HepG2 (cell line): ENCODE measurements around the gene SIK3. TPM values are rescaled to one million over a fixed set of nuclear protein-coding genes. Genes with fewer than 3 reads are reported as not detected.

Experiments
- ATAC-seq: fragments of 200-7000 bp; cut with Tn5 transposase; 3 replicates; pipeline ENCODE4 v1.9.1; 2020; ENCODE audit warnings: mild to moderate bottlenecking, moderate library complexity
- BruUV-seq: library from RNA; stranded (reverse); fragments of 400-500 nt; replicated peaks from 2 replicates; lab custom pipeline; 2021; lab: Mats Ljungman, UMichigan
- CTCF ChIA-PET: fragments of 300-600 bp; formaldehyde crosslinking; extraction: SDS; loops from one replicate; lab custom pipeline; 2021; ENCODE audit warnings: low total read pairs, inconsistent platforms, low intra/inter-chr PET ratio; lab: Yijun Ruan, JAX
- POLR2A ChIA-PET: fragments of 350-600 bp; sonication (Branson Sonifier 250); formaldehyde crosslinking; loops from one replicate; lab custom pipeline; 2020; ENCODE audit warnings: antibody characterized with exemption, inconsistent platforms; lab: Yijun Ruan, JAX
- DNase-seq: peaks from one replicate; pipeline ENCODE4 v3.0.0-alpha.2; 2015; ENCODE audit warnings: low spot score
- FAIRE-seq: peaks from 3 replicates; lab custom pipeline; 2011; peaks lifted over from hg19 to GRCh38; lab: Jason Lieb, UNC
- H2AFZ ChIP-seq: one replicate; pipeline ENCODE4 v1.6.1; 2011; ENCODE audit warnings: low read length, inconsistent platforms
- H3K27ac ChIP-seq: fragments of 300-600 bp; 3 replicates; pipeline ENCODE4 v1.8.0; 2011; ENCODE audit warnings: mixed run types, mild to moderate bottlenecking, mixed read lengths, low read length, inconsistent platforms; ENCODE audit not compliant: insufficient read depth; ENCODE audit errors: extremely low read length
- H3K27me3 ChIP-seq, 2 experiments: fragments of 200-600 bp in 1 of 2; 2 replicates in 1 of 2; 3 replicates in 1 of 2; pipeline versions ENCODE4 v1.6.0 to v1.8.0; 2011; ENCODE audit warnings: low read length in 2 of 2, mild to moderate bottlenecking in 2 of 2, moderate library complexity in 2 of 2, inconsistent platforms in 1 of 2; ENCODE audit not compliant: insufficient read depth in 2 of 2, control insufficient read depth in 1 of 2
- H3K36me3 ChIP-seq, 2 experiments: fragments of 200-600 bp in 1 of 2; replicated peaks in 1 of 2; 2 replicates in 1 of 2; 3 replicates in 1 of 2; pipeline versions ENCODE4 v1.5.1 to v1.8.0; 2011; ENCODE audit warnings: low read length in 2 of 2, inconsistent platforms in 1 of 2; ENCODE audit not compliant: insufficient read depth in 2 of 2, control insufficient read depth in 1 of 2
- H3K4me1 ChIP-seq: 2 replicates; pipeline ENCODE4 v1.5.1; 2012; ENCODE audit warnings: low read length, inconsistent platforms; ENCODE audit not compliant: insufficient read depth
- H3K4me2 ChIP-seq: 2 replicates; pipeline ENCODE4 v1.6.0; 2011; ENCODE audit warnings: low read depth, low read length, inconsistent platforms
- H3K4me3 ChIP-seq, 3 experiments: fragments of 200-600 bp in 1 of 3; sonication (generic), shearing (Covaris generic) in 1 of 3; replicated peaks in 1 of 3; 2 replicates each; pipeline ENCODE4 v1.5.1; 2011 to 2016; ENCODE audit warnings: low read length in 3 of 3, inconsistent platforms in 2 of 3, low read depth in 2 of 3, mild to moderate bottlenecking in 2 of 3, control low read depth in 1 of 3, mixed read lengths in 1 of 3; ENCODE audit not compliant: insufficient read depth in 1 of 3
- H3K79me2 ChIP-seq: one replicate; pipeline ENCODE4 v1.6.1; 2011; ENCODE audit warnings: low read length, inconsistent platforms; ENCODE audit not compliant: insufficient read depth
- H3K9ac ChIP-seq: 2 replicates; pipeline ENCODE4 v1.6.0; 2011; ENCODE audit warnings: mild to moderate bottlenecking, low read depth, low read length, inconsistent platforms; ENCODE audit not compliant: insufficient read depth
- H3K9me3 ChIP-seq: 2 replicates; pipeline ENCODE4 v1.5.1; 2012; ENCODE audit warnings: mild to moderate bottlenecking, low read length
- H4K20me1 ChIP-seq: 2 replicates; pipeline ENCODE4 v1.6.0; 2011; ENCODE audit warnings: inconsistent platforms, mild to moderate bottlenecking, low read length, moderate library complexity; ENCODE audit not compliant: insufficient read depth
- BHLHE40 ChIP-seq: IDR thresholded peaks from 2 replicates; pipeline ENCODE4 v1.6.1; 2011; ENCODE audit warnings: low read length, improper control_type of control experiment
- DNMT3B ChIP-seq: conservative IDR thresholded peaks from 2 replicates; pipeline ENCODE4 v1.6.1; 2016; ENCODE audit warnings: missing biosample characterization, control low read depth
- HNRNPLL ChIP-seq: fragments of 200-400 bp; formaldehyde crosslinking; IDR thresholded peaks from 2 replicates; pipeline ENCODE4 v1.6.1; 2017; ENCODE audit warnings: mild to moderate bottlenecking, low read depth, low read length; ENCODE audit not compliant: poor library complexity, severe bottlenecking
- KLF11 ChIP-seq: IDR thresholded peaks from 2 replicates; pipeline ENCODE4 v1.6.1; 2016; ENCODE audit warnings: missing compliant biosample characterization
- MED13 ChIP-seq: sonication (generic); formaldehyde crosslinking; IDR thresholded peaks from 2 replicates; pipeline ENCODE4 v1.5.0; 2020; ENCODE audit warnings: missing genetic modification reagents
- SP5 ChIP-seq: IDR thresholded peaks from 2 replicates; pipeline ENCODE4 v1.6.1; 2016; ENCODE audit warnings: low read depth, borderline replicate concordance
- SRSF9 ChIP-seq: fragments of 200-400 bp; formaldehyde crosslinking; IDR thresholded peaks from 2 replicates; pipeline ENCODE4 v1.6.1; 2018; ENCODE audit warnings: borderline replicate concordance, mild to moderate bottlenecking, low read depth, low read length; ENCODE audit not compliant: insufficient read depth, poor library complexity, severe bottlenecking
- ZC3H13 ChIP-seq: sonication (generic); formaldehyde crosslinking; IDR thresholded peaks from 2 replicates; pipeline ENCODE4 v1.8.1; 2023; ENCODE audit warnings: mild to moderate bottlenecking, missing genetic modification reagents, moderate library complexity
- ZFAT ChIP-seq: sonication (generic); formaldehyde crosslinking; conservative IDR thresholded peaks from 2 replicates; pipeline ENCODE4 v1.8.1; 2023; ENCODE audit warnings: missing genetic modification reagents, inconsistent platforms
- ZNF3 ChIP-seq: IDR thresholded peaks from 2 replicates; pipeline ENCODE4 v1.7.0; 2017; ENCODE audit warnings: inconsistent platforms
- ZNF530 ChIP-seq: sonication (generic); formaldehyde crosslinking; IDR thresholded peaks from 2 replicates; pipeline ENCODE4 v1.5.0; 2020; ENCODE audit warnings: low read depth, mild to moderate bottlenecking, missing genetic modification reagents
- ZNF607 ChIP-seq: sonication (generic); formaldehyde crosslinking; IDR thresholded peaks from 2 replicates; pipeline ENCODE4 v1.5.1; 2020; ENCODE audit warnings: missing genetic modification reagents, mild to moderate bottlenecking, borderline replicate concordance
- WGBS: methylation state at CpG from one replicate; pipeline ENCODE4 v1.1.6; 2017; ENCODE audit warnings: low lambda C conversion rate; 5-methylcytosine and 5-hydroxymethylcytosine counted together
- in situ Hi-C: cut with HindIII; loops from 2 replicates; pipeline ENCODE4 v1.10.0; 2017; ENCODE audit warnings: low pct_unique_long_range_greater_than_20kb; ENCODE audit not compliant: extremely low pct_ligation_motif_present
- intact Hi-C: fragments of 100-400 bp; cut with micrococcal nuclease; formaldehyde crosslinking; loops from one replicate; pipeline ENCODE4 v1.10.0; 2022; ENCODE audit not compliant: unreplicated experiment
- polyA plus RNA-seq, 8 experiments: library from polyadenylated mRNA; depleted of rRNA in 3 of 8; stranded (reverse) in 7 of 8; unstranded in 1 of 8; fragments of >200 nt; fragmentation: Illumina TruSeq in 4 of 8; extraction: Trizol in 4 of 8; gene quantifications; 2 replicates each; pipeline versions ENCODE4 v1.2.1 to v1.2.3, GENCODE V29; 2011 to 2016; ENCODE audit warnings: low read depth in 4 of 8, missing spikeins in 1 of 8, mixed read lengths in 1 of 8; ENCODE audit not compliant: insufficient read depth in 1 of 8
- total RNA-seq, 5 experiments: library from RNA; depleted of rRNA; stranded (reverse); fragments of >200 nt; fragmentation: Illumina TruSeq; extraction: Trizol; gene quantifications; 2 replicates each; pipeline ENCODE4 v1.2.3, GENCODE V29; 2016; ENCODE audit warnings: low read depth in 1 of 5
- TF ChIP-seq, protein P1 (sequence below): sonication (generic); IDR thresholded peaks from 2 replicates; pipeline ENCODE4 v1.6.1; 2016; ENCODE audit warnings: low read depth, borderline replicate concordance
- TF ChIP-seq, protein P2 (sequence below): IDR thresholded peaks from 2 replicates; pipeline ENCODE4 v1.6.1; 2016; ENCODE audit warnings: low read depth, missing genetic modification reagents, missing compliant biosample characterization

The SIK3 gene
- total and polyA plus RNA-seq, 2 of the 13 experiments (the other 11 are each of a cell fraction or from before 2014, with no cell fraction given), result 5.7 to 9.8 TPM

DNA sequence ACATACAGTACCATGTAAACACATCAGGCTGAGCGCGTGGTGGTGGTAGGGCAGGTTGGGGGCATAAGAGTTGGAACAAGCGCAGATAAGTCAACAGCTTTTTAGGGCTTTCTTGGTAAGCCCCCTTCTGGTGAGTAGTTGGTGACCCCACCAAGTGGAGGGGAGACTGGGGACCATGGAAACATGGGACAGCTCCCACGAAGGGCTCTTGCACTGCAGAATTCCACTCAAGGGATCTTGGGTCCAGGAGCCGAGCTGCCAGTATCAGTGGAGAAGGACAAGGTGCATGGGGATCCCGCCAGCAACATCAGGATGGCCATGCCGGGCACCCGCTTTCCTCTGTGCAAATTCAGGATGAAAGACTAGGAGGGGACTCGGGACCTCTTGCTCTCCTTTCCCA, 254.6 kb downstream of the SIK3 start:
- 93% methylated on average over 9 of the region's 9 CpGs for WGBS
- Histone ChIP-seq H3K36me3 (peaks cover 18 to 36% of the 10 kb centered on the region in 2 experiments), H3K9ac (no peak overlapping the region), H3K4me1 (peaks cover 54% of the 10 kb centered on the region), H3K4me3 (no peak overlapping the region), H3K27ac (no peak overlapping the region)
- CTCF ChIA-PET, result no interaction called here
- ATAC-seq, result no peak
- intact Hi-C loops, result no loop called here
- no peak for FAIRE-seq
- TF ChIP-seq HNRNPLL (no peak), ZNF3 (CRISPR knock-in tag) (no peak), ZNF530 (CRISPR knock-in tag) (no peak), ZC3H13 (no peak), DNMT3B (no peak), ZNF607 (CRISPR knock-in tag) (no peak), SRSF9 (no peak), SP5 (CRISPR knock-in tag) (no peak), MED13 (CRISPR knock-in tag) (no peak), ZFAT (CRISPR knock-in tag) (no peak), KLF11 (no peak), BHLHE40 (no peak)
- TF ChIP-seq, protein P1, sequence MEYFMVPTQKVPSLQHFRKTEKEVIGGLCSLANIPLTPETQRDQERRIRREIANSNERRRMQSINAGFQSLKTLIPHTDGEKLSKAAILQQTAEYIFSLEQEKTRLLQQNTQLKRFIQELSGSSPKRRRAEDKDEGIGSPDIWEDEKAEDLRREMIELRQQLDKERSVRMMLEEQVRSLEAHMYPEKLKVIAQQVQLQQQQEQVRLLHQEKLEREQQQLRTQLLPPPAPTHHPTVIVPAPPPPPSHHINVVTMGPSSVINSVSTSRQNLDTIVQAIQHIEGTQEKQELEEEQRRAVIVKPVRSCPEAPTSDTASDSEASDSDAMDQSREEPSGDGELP, result no peak
- TF ChIP-seq, protein P2, sequence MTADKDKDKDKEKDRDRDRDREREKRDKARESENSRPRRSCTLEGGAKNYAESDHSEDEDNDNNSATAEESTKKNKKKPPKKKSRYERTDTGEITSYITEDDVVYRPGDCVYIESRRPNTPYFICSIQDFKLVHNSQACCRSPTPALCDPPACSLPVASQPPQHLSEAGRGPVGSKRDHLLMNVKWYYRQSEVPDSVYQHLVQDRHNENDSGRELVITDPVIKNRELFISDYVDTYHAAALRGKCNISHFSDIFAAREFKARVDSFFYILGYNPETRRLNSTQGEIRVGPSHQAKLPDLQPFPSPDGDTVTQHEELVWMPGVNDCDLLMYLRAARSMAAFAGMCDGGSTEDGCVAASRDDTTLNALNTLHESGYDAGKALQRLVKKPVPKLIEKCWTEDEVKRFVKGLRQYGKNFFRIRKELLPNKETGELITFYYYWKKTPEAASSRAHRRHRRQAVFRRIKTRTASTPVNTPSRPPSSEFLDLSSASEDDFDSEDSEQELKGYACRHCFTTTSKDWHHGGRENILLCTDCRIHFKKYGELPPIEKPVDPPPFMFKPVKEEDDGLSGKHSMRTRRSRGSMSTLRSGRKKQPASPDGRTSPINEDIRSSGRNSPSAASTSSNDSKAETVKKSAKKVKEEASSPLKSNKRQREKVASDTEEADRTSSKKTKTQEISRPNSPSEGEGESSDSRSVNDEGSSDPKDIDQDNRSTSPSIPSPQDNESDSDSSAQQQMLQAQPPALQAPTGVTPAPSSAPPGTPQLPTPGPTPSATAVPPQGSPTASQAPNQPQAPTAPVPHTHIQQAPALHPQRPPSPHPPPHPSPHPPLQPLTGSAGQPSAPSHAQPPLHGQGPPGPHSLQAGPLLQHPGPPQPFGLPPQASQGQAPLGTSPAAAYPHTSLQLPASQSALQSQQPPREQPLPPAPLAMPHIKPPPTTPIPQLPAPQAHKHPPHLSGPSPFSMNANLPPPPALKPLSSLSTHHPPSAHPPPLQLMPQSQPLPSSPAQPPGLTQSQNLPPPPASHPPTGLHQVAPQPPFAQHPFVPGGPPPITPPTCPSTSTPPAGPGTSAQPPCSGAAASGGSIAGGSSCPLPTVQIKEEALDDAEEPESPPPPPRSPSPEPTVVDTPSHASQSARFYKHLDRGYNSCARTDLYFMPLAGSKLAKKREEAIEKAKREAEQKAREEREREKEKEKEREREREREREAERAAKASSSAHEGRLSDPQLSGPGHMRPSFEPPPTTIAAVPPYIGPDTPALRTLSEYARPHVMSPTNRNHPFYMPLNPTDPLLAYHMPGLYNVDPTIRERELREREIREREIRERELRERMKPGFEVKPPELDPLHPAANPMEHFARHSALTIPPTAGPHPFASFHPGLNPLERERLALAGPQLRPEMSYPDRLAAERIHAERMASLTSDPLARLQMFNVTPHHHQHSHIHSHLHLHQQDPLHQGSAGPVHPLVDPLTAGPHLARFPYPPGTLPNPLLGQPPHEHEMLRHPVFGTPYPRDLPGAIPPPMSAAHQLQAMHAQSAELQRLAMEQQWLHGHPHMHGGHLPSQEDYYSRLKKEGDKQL (CRISPR knock-in tag), result no peak
- TF ChIP-seq, all 625 proteins: peak for 0
- BruUV-seq, result no TSS peak
- Histone ChIP-seq H3K4me2 (no peak overlapping the region), H3K27me3 (no peaks in the 10 kb centered on the region), H3K9me3 (no peaks in the 10 kb centered on the region), H4K20me1 (no peaks in the 10 kb centered on the region), H2AFZ (no peak overlapping the region), H3K79me2 (no peaks in the 10 kb centered on the region)
- DNase-seq, result no peak
- in situ Hi-C loops, result no loop called here
- POLR2A ChIA-PET, result interaction anchor here (11.5 kb wide), 1 partner anchor 17 kb away, joined by 361 read pairs; the partner anchor contains the start of genes APOA4 and APOC3
